ENCODE data around the gene CFAP298.
"Not testable (repeated sequence)": the region's sequence is repeated elsewhere in the genome, so short reads cannot be mapped to it uniquely, and the experiment has no call there.

Gene CFAP298

GRCh38 chr21:32566741-32567389, 45.3 kb downstream of the CFAP298 start:
- no peak for DNase-seq (ENCODE audit: low spot score)

- DNase-seq (ENCODE audit: low spot score) = no peak
Observed at GRCh38 chr21:32565856-32566465, 46.2 kb downstream of the CFAP298 start.

- no peak for DNase-seq (ENCODE audit: low spot score)
Observed at GRCh38 chr21:32562915-32563314, 49.3 kb downstream of the CFAP298 start.

- DNase-seq (ENCODE audit: low spot score) = peak; percentile 59
Observed at GRCh38 chr21:32562426-32562825, 49.8 kb downstream of the CFAP298 start.

GRCh38 chr21:32561476-32561875, 50.7 kb downstream of the CFAP298 start:
- not testable (repeated sequence) for DNase-seq (ENCODE audit: low spot score)

GRCh38 chr21:32560896-32561295, 51.3 kb downstream of the CFAP298 start:
- DNase-seq (ENCODE audit: low spot score) = no peak

GRCh38 chr21:32559006-32559610, 53.1 kb downstream of the CFAP298 start:
- no peak for DNase-seq (ENCODE audit: low spot score)

GRCh38 chr21:32558106-32558505, 54.1 kb downstream of the CFAP298 start:
- no peak for DNase-seq (ENCODE audit: low spot score)

- DNase-seq (ENCODE audit: low spot score) = no peak
Observed at GRCh38 chr21:32554832-32555638, 57.1 kb downstream of the CFAP298 start.

- no peak for DNase-seq (ENCODE audit: low spot score)
Observed at GRCh38 chr21:32549886-32550285, 62.3 kb downstream of the CFAP298 start.

GRCh38 chr21:32549440-32549839, 62.7 kb downstream of the CFAP298 start:
- no peak for DNase-seq (ENCODE audit: low spot score)
